HepG2 (cell line): Measurements from ENCODE around the gene TJAP1. TPM values are rescaled to one million over a fixed set of nuclear protein-coding genes. Genes with fewer than 3 reads are reported as not detected.

Experiments used
- ATAC-seq: fragments of 200-7000 bp; cut with Tn5 transposase; 3 replicates; pipeline ENCODE4 v1.9.1; 2020; ENCODE audit warnings: mild to moderate bottlenecking, moderate library complexity
- BruUV-seq: library from RNA; stranded (reverse); fragments of 400-500 nt; replicated peaks from 2 replicates; lab custom pipeline; 2021; lab: Mats Ljungman, UMichigan
- CTCF ChIA-PET: fragments of 300-600 bp; formaldehyde crosslinking; extraction: SDS; loops from one replicate; lab custom pipeline; 2021; ENCODE audit warnings: low total read pairs, inconsistent platforms, low intra/inter-chr PET ratio; lab: Yijun Ruan, JAX
- POLR2A ChIA-PET: fragments of 350-600 bp; sonication (Branson Sonifier 250); formaldehyde crosslinking; loops from one replicate; lab custom pipeline; 2020; ENCODE audit warnings: antibody characterized with exemption, inconsistent platforms; lab: Yijun Ruan, JAX
- DNase-seq: peaks from one replicate; pipeline ENCODE4 v3.0.0-alpha.2; 2015; ENCODE audit warnings: low spot score
- FAIRE-seq: peaks from 3 replicates; lab custom pipeline; 2011; peaks lifted over from hg19 to GRCh38; lab: Jason Lieb, UNC
- H2AFZ ChIP-seq: one replicate; pipeline ENCODE4 v1.6.1; 2011; ENCODE audit warnings: low read length, inconsistent platforms
- H3K27ac ChIP-seq: fragments of 300-600 bp; 3 replicates; pipeline ENCODE4 v1.8.0; 2011; ENCODE audit warnings: mixed run types, mild to moderate bottlenecking, mixed read lengths, low read length, inconsistent platforms; ENCODE audit not compliant: insufficient read depth; ENCODE audit errors: extremely low read length
- H3K27me3 ChIP-seq, 2 experiments: fragments of 200-600 bp in 1 of 2; 2 replicates in 1 of 2; 3 replicates in 1 of 2; pipeline versions ENCODE4 v1.6.0 to v1.8.0; 2011; ENCODE audit warnings: low read length in 2 of 2, mild to moderate bottlenecking in 2 of 2, moderate library complexity in 2 of 2, inconsistent platforms in 1 of 2; ENCODE audit not compliant: insufficient read depth in 2 of 2, control insufficient read depth in 1 of 2
- H3K36me3 ChIP-seq, 2 experiments: fragments of 200-600 bp in 1 of 2; replicated peaks in 1 of 2; 2 replicates in 1 of 2; 3 replicates in 1 of 2; pipeline versions ENCODE4 v1.5.1 to v1.8.0; 2011; ENCODE audit warnings: low read length in 2 of 2, inconsistent platforms in 1 of 2; ENCODE audit not compliant: insufficient read depth in 2 of 2, control insufficient read depth in 1 of 2
- H3K4me1 ChIP-seq: 2 replicates; pipeline ENCODE4 v1.5.1; 2012; ENCODE audit warnings: low read length, inconsistent platforms; ENCODE audit not compliant: insufficient read depth
- H3K4me2 ChIP-seq: 2 replicates; pipeline ENCODE4 v1.6.0; 2011; ENCODE audit warnings: low read depth, low read length, inconsistent platforms
- H3K4me3 ChIP-seq, 3 experiments: fragments of 200-600 bp in 1 of 3; sonication (generic), shearing (Covaris generic) in 1 of 3; replicated peaks in 1 of 3; 2 replicates each; pipeline ENCODE4 v1.5.1; 2011 to 2016; ENCODE audit warnings: low read length in 3 of 3, inconsistent platforms in 2 of 3, low read depth in 2 of 3, mild to moderate bottlenecking in 2 of 3, control low read depth in 1 of 3, mixed read lengths in 1 of 3; ENCODE audit not compliant: insufficient read depth in 1 of 3
- H3K79me2 ChIP-seq: one replicate; pipeline ENCODE4 v1.6.1; 2011; ENCODE audit warnings: low read length, inconsistent platforms; ENCODE audit not compliant: insufficient read depth
- H3K9ac ChIP-seq: 2 replicates; pipeline ENCODE4 v1.6.0; 2011; ENCODE audit warnings: mild to moderate bottlenecking, low read depth, low read length, inconsistent platforms; ENCODE audit not compliant: insufficient read depth
- H3K9me3 ChIP-seq: 2 replicates; pipeline ENCODE4 v1.5.1; 2012; ENCODE audit warnings: mild to moderate bottlenecking, low read length
- H4K20me1 ChIP-seq: 2 replicates; pipeline ENCODE4 v1.6.0; 2011; ENCODE audit warnings: inconsistent platforms, mild to moderate bottlenecking, low read length, moderate library complexity; ENCODE audit not compliant: insufficient read depth
- BCL3 ChIP-seq: sonication (generic); formaldehyde crosslinking; IDR thresholded peaks from 2 replicates; pipeline ENCODE4 v1.5.1; 2020; ENCODE audit warnings: mild to moderate bottlenecking, missing genetic modification reagents, moderate library complexity
- GLMP ChIP-seq: sonication (generic); formaldehyde crosslinking; IDR thresholded peaks from 2 replicates; pipeline ENCODE4 v1.9.0; 2021; ENCODE audit warnings: missing genetic modification reagents, mild to moderate bottlenecking, borderline replicate concordance
- KDM2A ChIP-seq: sonication (generic); formaldehyde crosslinking; IDR thresholded peaks from 2 replicates; pipeline ENCODE4 v1.4.0; 2020; ENCODE audit warnings: low read depth, missing genetic modification reagents, borderline replicate concordance
- KDM5A ChIP-seq: fragments of 200-600 bp; sonication (generic); IDR thresholded peaks from 2 replicates; pipeline ENCODE4 v1.7.0; 2018; ENCODE audit warnings: antibody characterized with exemption, mild to moderate bottlenecking, low read length, borderline replicate concordance
- MEIS1 ChIP-seq: sonication (generic); formaldehyde crosslinking; IDR thresholded peaks from 2 replicates; pipeline ENCODE4 v1.9.0; 2021; ENCODE audit warnings: mild to moderate bottlenecking, missing genetic modification reagents, moderate library complexity, borderline replicate concordance
- MTF2 ChIP-seq: sonication (generic); formaldehyde crosslinking; IDR thresholded peaks from 2 replicates; pipeline ENCODE4 v1.5.0; 2020; ENCODE audit warnings: missing genetic modification reagents, borderline replicate concordance
- SRSF9 ChIP-seq: fragments of 200-400 bp; formaldehyde crosslinking; IDR thresholded peaks from 2 replicates; pipeline ENCODE4 v1.6.1; 2018; ENCODE audit warnings: borderline replicate concordance, mild to moderate bottlenecking, low read depth, low read length; ENCODE audit not compliant: insufficient read depth, poor library complexity, severe bottlenecking
- STAG1 ChIP-seq: sonication (generic); formaldehyde crosslinking; IDR thresholded peaks from 2 replicates; pipeline ENCODE4 v1.4.0; 2020; ENCODE audit warnings: missing genetic modification reagents
- TCF7 ChIP-seq: sonication (generic); IDR thresholded peaks from 2 replicates; pipeline ENCODE4 v1.6.1; 2016; ENCODE audit warnings: antibody characterized with exemption, low read depth
- ZHX2 ChIP-seq, 2 experiments: sonication (generic) in 1 of 2; formaldehyde crosslinking in 1 of 2; IDR thresholded peaks; 2 replicates each; pipeline versions ENCODE4 v1.6.1 to v1.9.0; 2014 to 2022; ENCODE audit warnings: antibody characterized with exemption in 1 of 2, borderline replicate concordance in 1 of 2, inconsistent platforms in 1 of 2, low read depth in 1 of 2, missing genetic modification reagents in 1 of 2
- ZNF101 ChIP-seq: sonication (generic); formaldehyde crosslinking; IDR thresholded peaks from 2 replicates; pipeline ENCODE4 v1.4.0; 2020; ENCODE audit warnings: mild to moderate bottlenecking, low read depth, missing genetic modification reagents, borderline replicate concordance
- ZNF234 ChIP-seq: sonication (generic); formaldehyde crosslinking; conservative IDR thresholded peaks from 2 replicates; pipeline ENCODE4 v1.5.1; 2020; ENCODE audit warnings: mild to moderate bottlenecking, missing genetic modification reagents
- ZNF713 ChIP-seq: sonication (generic); formaldehyde crosslinking; IDR thresholded peaks from 2 replicates; pipeline ENCODE4 v1.4.0; 2020; ENCODE audit warnings: mild to moderate bottlenecking, missing genetic modification reagents
- WGBS: methylation state at CpG from one replicate; pipeline ENCODE4 v1.1.6; 2017; ENCODE audit warnings: low lambda C conversion rate; 5-methylcytosine and 5-hydroxymethylcytosine counted together
- in situ Hi-C: cut with HindIII; loops from 2 replicates; pipeline ENCODE4 v1.10.0; 2017; ENCODE audit warnings: low pct_unique_long_range_greater_than_20kb; ENCODE audit not compliant: extremely low pct_ligation_motif_present
- intact Hi-C: fragments of 100-400 bp; cut with micrococcal nuclease; formaldehyde crosslinking; loops from one replicate; pipeline ENCODE4 v1.10.0; 2022; ENCODE audit not compliant: unreplicated experiment
- polyA plus RNA-seq, 8 experiments: library from polyadenylated mRNA; depleted of rRNA in 3 of 8; stranded (reverse) in 7 of 8; unstranded in 1 of 8; fragments of >200 nt; fragmentation: Illumina TruSeq in 4 of 8; extraction: Trizol in 4 of 8; gene quantifications; 2 replicates each; pipeline versions ENCODE4 v1.2.1 to v1.2.3, GENCODE V29; 2011 to 2016; ENCODE audit warnings: low read depth in 4 of 8, missing spikeins in 1 of 8, mixed read lengths in 1 of 8; ENCODE audit not compliant: insufficient read depth in 1 of 8
- total RNA-seq, 5 experiments: library from RNA; depleted of rRNA; stranded (reverse); fragments of >200 nt; fragmentation: Illumina TruSeq; extraction: Trizol; gene quantifications; 2 replicates each; pipeline ENCODE4 v1.2.3, GENCODE V29; 2016; ENCODE audit warnings: low read depth in 1 of 5

Gene TJAP1
- total and polyA plus RNA-seq, 2 of the 13 experiments (the other 11 are each of a cell fraction or from before 2014, with no cell fraction given), result 15.7 to 41.6 TPM

GRCh38 chr6:43457643-43458042, 19.7 kb upstream of the TJAP1 start:
- H3K36me3 ChIP-seq, result peaks cover 0 to 3% of the 10 kb centered on the region in 2 experiments; a peak in 2 of 5 replicates
- no peak overlapping the region for H2AFZ ChIP-seq
- H3K4me2 ChIP-seq, result peak overlapping the region; percentile 100
- intact Hi-C loops, result no loop called here
- BruUV-seq, result no TSS peak
- no peak overlapping the region for H3K27ac ChIP-seq
- DNase-seq, result no peak
- WGBS, result 23% methylated on average over 9 of the region's 9 CpGs
- no peak for ATAC-seq
- H3K79me2 ChIP-seq, result no peaks in the 10 kb centered on the region
- ChIA-PET CTCF (interaction anchor here (1.0 kb wide), 1 partner anchor 49 kb away, joined by 3 read pairs; no protein-coding TSS in a partner anchor), POLR2A (interaction anchor here (0.7 to 4.7 kb wide), 9 partner anchors 10 to 88 kb away, joined by 3 to 38 read pairs (median 6); partner anchors contain the start of genes ABCC10, TJAP1 and ZNF318)
- H3K4me3 ChIP-seq, result peak overlapping the region in 2 of 3 experiments; percentile 6 to 23; a peak in 2 of 6 replicates
- FAIRE-seq, result no peak
- H3K27me3 ChIP-seq, result peaks cover 0 to 5% of the 10 kb centered on the region in 2 experiments; a peak in 3 of 5 replicates
- in situ Hi-C loops, result loop anchor here (5.0 kb wide), 1 partner anchor 35 kb away; no protein-coding TSS in a partner anchor
- no peaks in the 10 kb centered on the region for H3K9me3 ChIP-seq
- peaks cover 26% of the 10 kb centered on the region for H3K4me1 ChIP-seq
- no peaks in the 10 kb centered on the region for H4K20me1 ChIP-seq
- no peak overlapping the region for H3K9ac ChIP-seq
- no peak for TF ChIP-seq ZHX2 (IDR thresholded peaks at IDR 0.05; ENCODE audit: low read depth)
- TF ChIP-seq ZHX2 (CRISPR knock-in tag; IDR thresholded peaks at IDR 0.05; ENCODE audit: borderline replicate concordance), result no peak
- TF ChIP-seq ZNF101 (CRISPR knock-in tag), result no peak
- no peak for TF ChIP-seq BCL3 (CRISPR knock-in tag)
- TF ChIP-seq STAG1 (CRISPR knock-in tag), result 0 out of 2 replicates have a peak, but pooled peaks have one; percentile 12
- TF ChIP-seq ZNF234 (CRISPR knock-in tag), result no peak
- no peak for TF ChIP-seq KDM5A
- no peak for TF ChIP-seq ZNF713 (CRISPR knock-in tag)
- TF ChIP-seq KDM2A (CRISPR knock-in tag), result 0 out of 2 replicates have a peak, but pooled peaks have one; percentile 28
- TF ChIP-seq GLMP (CRISPR knock-in tag), result no peak
- TF ChIP-seq SRSF9, result no peak
- no peak for TF ChIP-seq MEIS1 (CRISPR knock-in tag)
- TF ChIP-seq TCF7, result no peak
- TF ChIP-seq MTF2 (CRISPR knock-in tag), result no peak
